WTC11 (cell line): ENCODE measurements around the gene PLBD2. TPM values are rescaled to one million over a fixed set of nuclear protein-coding genes. Genes with fewer than 3 reads are reported as not detected.

ENCODE experiments used
- ATAC-seq: fragments of 200-7000 bp; cut with Tn5 transposase; 2 replicates; pipeline ENCODE4 v1.10.0; 2021; ENCODE audit warnings: mild to moderate bottlenecking, moderate library complexity
- CTCF ChIA-PET: fragments of 300-600 bp; sonication (Branson Sonifier 250); formaldehyde crosslinking; loops from one replicate; lab custom pipeline; 2021; ENCODE audit warnings: antibody characterized with exemption; lab: Charles Lee
- POLR2A ChIA-PET: fragments of 350-600 bp; sonication (Branson Sonifier 250); formaldehyde crosslinking; loops from one replicate; lab custom pipeline; 2021; ENCODE audit warnings: antibody characterized with exemption; lab: Charles Lee
- DNase-seq: peaks from one replicate; pipeline ENCODE4 v3.0.0; 2021; ENCODE audit warnings: low spot score
- H3K27ac Mint-ChIP-seq: 2 replicates; pipeline ENCODE4 v1.8.0; 2021; ENCODE audit warnings: mixed read lengths
- H3K27me3 Mint-ChIP-seq: 2 replicates; pipeline ENCODE4 v1.8.0; 2021; ENCODE audit warnings: low read depth, mild to moderate bottlenecking, moderate library complexity, mixed read lengths
- H3K36me3 Mint-ChIP-seq: 2 replicates; pipeline ENCODE4 v1.8.0; 2021; ENCODE audit warnings: mixed read lengths
- H3K4me1 Mint-ChIP-seq: 2 replicates; pipeline ENCODE4 v1.8.0; 2022; ENCODE audit warnings: mixed read lengths
- H3K4me3 Mint-ChIP-seq: 2 replicates; pipeline ENCODE4 v1.8.0; 2021; ENCODE audit warnings: mild to moderate bottlenecking, moderate library complexity, mixed read lengths
- H3K9me3 Mint-ChIP-seq: 2 replicates; pipeline ENCODE4 v1.8.0; 2021; ENCODE audit warnings: mixed read lengths
- CREM ChIP-seq: sonication (generic); formaldehyde crosslinking; IDR thresholded peaks from 2 replicates; pipeline ENCODE4 v1.8.1; 2022; ENCODE audit warnings: mild to moderate bottlenecking, missing genetic modification reagents, moderate library complexity
- FOXJ3 ChIP-seq: sonication (generic); formaldehyde crosslinking; IDR thresholded peaks from 2 replicates; pipeline ENCODE4 v1.9.0; 2021; ENCODE audit warnings: missing genetic modification reagents, mild to moderate bottlenecking, borderline replicate concordance
- FOXK1 ChIP-seq: sonication (generic); formaldehyde crosslinking; IDR thresholded peaks from 2 replicates; pipeline ENCODE4 v1.8.0; 2022; ENCODE audit warnings: mild to moderate bottlenecking, moderate library complexity, missing genetic modification reagents
- HMGA2 ChIP-seq: fragments of 250-450 bp; sonication (Bioruptor Pico); IDR thresholded peaks from 2 replicates; pipeline ENCODE4 v1.4.0; 2021; ENCODE audit warnings: mild to moderate bottlenecking, moderate library complexity
- JUN ChIP-seq: sonication (generic); formaldehyde crosslinking; IDR thresholded peaks from 2 replicates; pipeline ENCODE4 v1.8.0; 2023; ENCODE audit warnings: mild to moderate bottlenecking, missing genetic modification reagents
- MYBL2 ChIP-seq: sonication (generic); formaldehyde crosslinking; IDR thresholded peaks from 2 replicates; pipeline ENCODE4 v1.8.1; 2023; ENCODE audit warnings: mild to moderate bottlenecking, moderate library complexity, missing genetic modification reagents
- NFATC4 ChIP-seq: fragments of 250-450 bp; sonication (Bioruptor Pico); IDR thresholded peaks from 2 replicates; pipeline ENCODE4 v1.9.0; 2021; ENCODE audit warnings: mild to moderate bottlenecking
- NFYB ChIP-seq: sonication (generic); formaldehyde crosslinking; conservative IDR thresholded peaks from 2 replicates; pipeline ENCODE4 v1.8.0; 2022; ENCODE audit warnings: low read depth, missing genetic modification reagents
- SMAD3 ChIP-seq: sonication (generic); formaldehyde crosslinking; IDR thresholded peaks from 2 replicates; pipeline ENCODE4 v1.8.0; 2022; ENCODE audit warnings: missing genetic modification reagents, mild to moderate bottlenecking, borderline replicate concordance
- SMAD4 ChIP-seq: sonication (generic); formaldehyde crosslinking; IDR thresholded peaks from 2 replicates; pipeline ENCODE4 v1.8.0; 2022; ENCODE audit warnings: mild to moderate bottlenecking, missing genetic modification reagents
- SP1 ChIP-seq: sonication (generic); formaldehyde crosslinking; conservative IDR thresholded peaks from 2 replicates; pipeline ENCODE4 v1.8.1; 2022; ENCODE audit warnings: missing genetic modification reagents
- ZNF121 ChIP-seq: sonication (generic); formaldehyde crosslinking; IDR thresholded peaks from 2 replicates; pipeline ENCODE4 v1.8.0; 2023; ENCODE audit warnings: missing genetic modification reagents
- ZNF423 ChIP-seq: fragments of 250-450 bp; sonication (Bioruptor Pico); IDR thresholded peaks from 2 replicates; pipeline ENCODE4 v2.1.2; 2022; ENCODE audit warnings: mild to moderate bottlenecking, moderate library complexity
- total RNA-seq: library from RNA; stranded (reverse); gene quantifications from 3 replicates; pipeline ENCODE4 v1.2.3, GENCODE V29; 2021
- TF ChIP-seq, protein P1 (sequence below): sonication (generic); formaldehyde crosslinking; IDR thresholded peaks from 2 replicates; pipeline ENCODE4 v1.8.1; 2023; ENCODE audit warnings: mild to moderate bottlenecking, missing genetic modification reagents
- TF ChIP-seq, protein P2 (sequence below): fragments of 250-450 bp; sonication (Bioruptor Pico); IDR thresholded peaks from 2 replicates; pipeline ENCODE4 v2.1.2; 2022; ENCODE audit warnings: mild to moderate bottlenecking, moderate library complexity
- TF ChIP-seq, protein P3 (sequence below): sonication (generic); formaldehyde crosslinking; IDR thresholded peaks from 2 replicates; pipeline ENCODE4 v1.8.0; 2023; ENCODE audit warnings: missing genetic modification reagents, mild to moderate bottlenecking, borderline replicate concordance
- TF ChIP-seq, protein P4 (sequence below): fragments of 250-450 bp; sonication (Bioruptor Pico); conservative IDR thresholded peaks from 2 replicates; pipeline ENCODE4 v1.9.0; 2021; ENCODE audit warnings: mild to moderate bottlenecking
- TF ChIP-seq, protein P5 (sequence below): sonication (generic); formaldehyde crosslinking; conservative IDR thresholded peaks from 2 replicates; pipeline ENCODE4 v1.8.1; 2022; ENCODE audit warnings: mild to moderate bottlenecking, missing genetic modification reagents
- TF ChIP-seq, protein P6 (sequence below): fragments of 250-450 bp; sonication (Bioruptor Pico); IDR thresholded peaks from 2 replicates; pipeline ENCODE4 v1.9.0; 2021; ENCODE audit warnings: mild to moderate bottlenecking
- TF ChIP-seq, protein P7 (sequence below): sonication (generic); formaldehyde crosslinking; IDR thresholded peaks from 2 replicates; pipeline ENCODE4 v1.8.1; 2022; ENCODE audit warnings: mild to moderate bottlenecking, missing genetic modification reagents, moderate library complexity, borderline replicate concordance

The PLBD2 gene
- total RNA-seq, 1 experiment from 2014 or later: 34.8 TPM

DNA sequence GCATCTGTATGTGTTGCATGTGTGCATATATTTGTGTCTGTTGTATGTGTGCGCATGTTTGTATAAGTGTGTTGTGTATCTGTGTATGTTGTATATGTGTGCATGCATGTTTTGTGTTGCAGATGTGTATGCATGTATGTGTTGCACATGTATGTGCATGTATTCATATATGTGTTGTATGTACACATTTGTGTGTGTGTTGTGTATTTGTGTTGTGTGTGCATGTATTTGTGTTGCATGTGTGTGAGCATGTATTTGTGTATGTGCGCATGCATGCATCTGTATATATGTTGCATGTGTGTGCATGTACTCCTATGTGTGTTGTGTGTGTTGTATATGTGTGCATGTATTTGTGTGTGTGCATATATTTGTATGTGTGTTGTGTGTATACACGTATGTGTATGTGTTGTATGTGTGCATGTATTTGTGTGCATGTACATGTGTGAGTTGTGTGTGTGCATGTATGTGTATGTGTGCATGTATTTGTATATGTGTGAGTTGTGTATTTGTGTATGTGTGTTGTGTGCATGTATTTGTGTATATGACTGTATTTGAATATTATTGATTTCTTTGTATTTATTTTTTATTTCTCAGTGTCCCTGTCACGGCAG is 40.2 kb upstream of the PLBD2 start:
- peaks cover 12% of the 10 kb centered on the region for H3K9me3 Mint-ChIP-seq
- no peak overlapping the region for H3K4me3 Mint-ChIP-seq
- ChIA-PET CTCF (no interaction called here), POLR2A (no interaction called here)
- H3K4me1 Mint-ChIP-seq: no peaks in the 10 kb centered on the region
- TF ChIP-seq, protein P1, sequence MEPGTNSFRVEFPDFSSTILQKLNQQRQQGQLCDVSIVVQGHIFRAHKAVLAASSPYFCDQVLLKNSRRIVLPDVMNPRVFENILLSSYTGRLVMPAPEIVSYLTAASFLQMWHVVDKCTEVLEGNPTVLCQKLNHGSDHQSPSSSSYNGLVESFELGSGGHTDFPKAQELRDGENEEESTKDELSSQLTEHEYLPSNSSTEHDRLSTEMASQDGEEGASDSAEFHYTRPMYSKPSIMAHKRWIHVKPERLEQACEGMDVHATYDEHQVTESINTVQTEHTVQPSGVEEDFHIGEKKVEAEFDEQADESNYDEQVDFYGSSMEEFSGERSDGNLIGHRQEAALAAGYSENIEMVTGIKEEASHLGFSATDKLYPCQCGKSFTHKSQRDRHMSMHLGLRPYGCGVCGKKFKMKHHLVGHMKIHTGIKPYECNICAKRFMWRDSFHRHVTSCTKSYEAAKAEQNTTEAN (CRISPR knock-in tag): no peak
- TF ChIP-seq ZNF423 (CRISPR knock-in tag) (no peak), FOXJ3 (CRISPR knock-in tag) (no peak), NFYB (no peak), SMAD4 (CRISPR knock-in tag) (no peak), FOXK1 (no peak), ZNF121 (no peak), NFATC4 (no peak), MYBL2 (CRISPR knock-in tag) (no peak), SP1 (CRISPR knock-in tag) (no peak), HMGA2 (CRISPR knock-in tag) (no peak), CREM (CRISPR knock-in tag) (no peak), JUN (CRISPR knock-in tag) (no peak), SMAD3 (CRISPR knock-in tag) (no peak)
- TF ChIP-seq, protein P2, sequence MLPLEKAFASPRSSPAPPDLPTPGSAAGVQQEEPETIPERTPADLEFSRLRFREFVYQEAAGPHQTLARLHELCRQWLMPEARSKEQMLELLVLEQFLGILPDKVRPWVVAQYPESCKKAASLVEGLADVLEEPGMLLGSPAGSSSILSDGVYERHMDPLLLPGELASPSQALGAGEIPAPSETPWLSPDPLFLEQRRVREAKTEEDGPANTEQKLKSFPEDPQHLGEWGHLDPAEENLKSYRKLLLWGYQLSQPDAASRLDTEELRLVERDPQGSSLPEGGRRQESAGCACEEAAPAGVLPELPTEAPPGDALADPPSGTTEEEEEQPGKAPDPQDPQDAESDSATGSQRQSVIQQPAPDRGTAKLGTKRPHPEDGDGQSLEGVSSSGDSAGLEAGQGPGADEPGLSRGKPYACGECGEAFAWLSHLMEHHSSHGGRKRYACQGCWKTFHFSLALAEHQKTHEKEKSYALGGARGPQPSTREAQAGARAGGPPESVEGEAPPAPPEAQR (CRISPR knock-in tag): no peak
- TF ChIP-seq, protein P3, sequence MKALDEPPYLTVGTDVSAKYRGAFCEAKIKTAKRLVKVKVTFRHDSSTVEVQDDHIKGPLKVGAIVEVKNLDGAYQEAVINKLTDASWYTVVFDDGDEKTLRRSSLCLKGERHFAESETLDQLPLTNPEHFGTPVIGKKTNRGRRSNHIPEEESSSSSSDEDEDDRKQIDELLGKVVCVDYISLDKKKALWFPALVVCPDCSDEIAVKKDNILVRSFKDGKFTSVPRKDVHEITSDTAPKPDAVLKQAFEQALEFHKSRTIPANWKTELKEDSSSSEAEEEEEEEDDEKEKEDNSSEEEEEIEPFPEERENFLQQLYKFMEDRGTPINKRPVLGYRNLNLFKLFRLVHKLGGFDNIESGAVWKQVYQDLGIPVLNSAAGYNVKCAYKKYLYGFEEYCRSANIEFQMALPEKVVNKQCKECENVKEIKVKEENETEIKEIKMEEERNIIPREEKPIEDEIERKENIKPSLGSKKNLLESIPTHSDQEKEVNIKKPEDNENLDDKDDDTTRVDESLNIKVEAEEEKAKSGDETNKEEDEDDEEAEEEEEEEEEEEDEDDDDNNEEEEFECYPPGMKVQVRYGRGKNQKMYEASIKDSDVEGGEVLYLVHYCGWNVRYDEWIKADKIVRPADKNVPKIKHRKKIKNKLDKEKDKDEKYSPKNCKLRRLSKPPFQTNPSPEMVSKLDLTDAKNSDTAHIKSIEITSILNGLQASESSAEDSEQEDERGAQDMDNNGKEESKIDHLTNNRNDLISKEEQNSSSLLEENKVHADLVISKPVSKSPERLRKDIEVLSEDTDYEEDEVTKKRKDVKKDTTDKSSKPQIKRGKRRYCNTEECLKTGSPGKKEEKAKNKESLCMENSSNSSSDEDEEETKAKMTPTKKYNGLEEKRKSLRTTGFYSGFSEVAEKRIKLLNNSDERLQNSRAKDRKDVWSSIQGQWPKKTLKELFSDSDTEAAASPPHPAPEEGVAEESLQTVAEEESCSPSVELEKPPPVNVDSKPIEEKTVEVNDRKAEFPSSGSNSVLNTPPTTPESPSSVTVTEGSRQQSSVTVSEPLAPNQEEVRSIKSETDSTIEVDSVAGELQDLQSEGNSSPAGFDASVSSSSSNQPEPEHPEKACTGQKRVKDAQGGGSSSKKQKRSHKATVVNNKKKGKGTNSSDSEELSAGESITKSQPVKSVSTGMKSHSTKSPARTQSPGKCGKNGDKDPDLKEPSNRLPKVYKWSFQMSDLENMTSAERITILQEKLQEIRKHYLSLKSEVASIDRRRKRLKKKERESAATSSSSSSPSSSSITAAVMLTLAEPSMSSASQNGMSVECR (CRISPR knock-in tag): no peak
- TF ChIP-seq, protein P4, sequence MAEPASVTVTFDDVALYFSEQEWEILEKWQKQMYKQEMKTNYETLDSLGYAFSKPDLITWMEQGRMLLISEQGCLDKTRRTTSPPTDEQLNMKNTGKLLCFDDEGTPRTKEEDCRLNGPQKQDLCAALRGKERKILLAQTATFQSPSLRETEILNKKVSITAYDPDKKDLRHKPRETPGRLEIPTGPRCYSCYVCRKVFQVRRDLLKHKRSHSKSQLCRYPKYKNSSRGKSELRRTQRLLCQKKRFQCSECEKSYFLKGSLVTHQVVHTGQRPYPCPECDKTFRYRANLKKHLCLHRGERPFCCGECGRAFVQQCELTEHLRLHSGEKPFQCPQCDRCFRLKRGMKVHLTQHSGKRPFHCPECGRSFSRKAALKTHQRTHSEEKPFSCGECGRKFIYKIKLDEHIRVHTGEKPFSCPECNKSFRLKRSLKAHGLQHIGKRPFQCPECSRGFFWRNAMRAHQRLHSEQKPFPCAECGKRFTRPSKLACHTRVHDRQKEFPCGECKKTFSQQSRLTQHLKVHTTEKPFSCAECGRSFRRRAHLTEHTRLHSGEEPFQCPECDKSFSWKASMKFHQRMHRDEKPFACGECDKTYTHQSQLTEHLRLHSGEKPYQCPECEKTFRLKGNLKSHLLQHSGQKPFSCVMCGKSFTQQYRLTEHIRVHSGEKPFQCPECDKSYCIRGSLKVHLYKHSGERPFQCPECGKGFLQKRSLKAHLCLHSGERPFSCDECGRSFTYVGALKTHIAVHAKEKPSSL (CRISPR knock-in tag): no peak
- TF ChIP-seq, protein P5, sequence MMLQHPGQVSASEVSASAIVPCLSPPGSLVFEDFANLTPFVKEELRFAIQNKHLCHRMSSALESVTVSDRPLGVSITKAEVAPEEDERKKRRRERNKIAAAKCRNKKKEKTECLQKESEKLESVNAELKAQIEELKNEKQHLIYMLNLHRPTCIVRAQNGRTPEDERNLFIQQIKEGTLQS (CRISPR knock-in tag): no peak
- TF ChIP-seq, protein P6, sequence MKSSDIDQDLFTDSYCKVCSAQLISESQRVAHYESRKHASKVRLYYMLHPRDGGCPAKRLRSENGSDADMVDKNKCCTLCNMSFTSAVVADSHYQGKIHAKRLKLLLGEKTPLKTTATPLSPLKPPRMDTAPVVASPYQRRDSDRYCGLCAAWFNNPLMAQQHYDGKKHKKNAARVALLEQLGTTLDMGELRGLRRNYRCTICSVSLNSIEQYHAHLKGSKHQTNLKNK: no peak
- TF ChIP-seq, protein P7, sequence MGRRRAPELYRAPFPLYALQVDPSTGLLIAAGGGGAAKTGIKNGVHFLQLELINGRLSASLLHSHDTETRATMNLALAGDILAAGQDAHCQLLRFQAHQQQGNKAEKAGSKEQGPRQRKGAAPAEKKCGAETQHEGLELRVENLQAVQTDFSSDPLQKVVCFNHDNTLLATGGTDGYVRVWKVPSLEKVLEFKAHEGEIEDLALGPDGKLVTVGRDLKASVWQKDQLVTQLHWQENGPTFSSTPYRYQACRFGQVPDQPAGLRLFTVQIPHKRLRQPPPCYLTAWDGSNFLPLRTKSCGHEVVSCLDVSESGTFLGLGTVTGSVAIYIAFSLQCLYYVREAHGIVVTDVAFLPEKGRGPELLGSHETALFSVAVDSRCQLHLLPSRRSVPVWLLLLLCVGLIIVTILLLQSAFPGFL (CRISPR knock-in tag): no peak
- TF ChIP-seq, all 79 proteins: peak for 0
- DNase-seq (no peak), ATAC-seq (no peak)
- H3K36me3 Mint-ChIP-seq: peaks cover 21% of the 10 kb centered on the region
- peak overlapping the region; percentile 45; the same call in 1 of the 2 replicates for H3K27ac Mint-ChIP-seq
- no peaks in the 10 kb centered on the region for H3K27me3 Mint-ChIP-seq
